SK-N-MC (cell line): ENCODE measurements around the gene IFT57.

Source experiments
- EZH2 ChIP-seq: fragments of 200-600 bp; sonication (generic); IDR thresholded peaks from one replicate; pipeline ENCODE4 v1.6.1; 2017; ENCODE audit warnings: antibody characterized with exemption
- POLR2AphosphoS5 ChIP-seq: IDR thresholded peaks from 2 replicates; pipeline ENCODE4 v1.6.1; 2012; ENCODE audit warnings: mild to moderate bottlenecking, low read depth, low read length, borderline replicate concordance

- TF ChIP-seq POLR2AphosphoS5 = no peak
- TF ChIP-seq EZH2 = no peak
These were observed 39.9 kb downstream of the IFT57 start for GRCh38 chr3:108182339-108182738.
